Activated CD8-positive, alpha-beta memory T cell treated with anti-CD3 and anti-CD28 coated beads for 24 hours (primary cell): ENCODE results near the gene TCIRG1.

Experiments used
- DNase-seq: peaks from one replicate; pipeline ENCODE4 v3.0.0-alpha.2; 2020

The TCIRG1 gene

GRCh38 chr11:68019486-68019885 lies 19.3 kb upstream of the TCIRG1 start:
- DNase-seq, result no peak

- DNase-seq, result no peak
Measured at GRCh38 chr11:68020575-68020974, 18.2 kb upstream of the TCIRG1 start.

GRCh38 chr11:68021167-68021787 lies 17.5 kb upstream of the TCIRG1 start:
- no peak for DNase-seq

- no peak for DNase-seq
Measured at GRCh38 chr11:68022531-68022930, 16.3 kb upstream of the TCIRG1 start.

GRCh38 chr11:68024508-68024907 lies 14.3 kb upstream of the TCIRG1 start:
- DNase-seq, result no peak

GRCh38 chr11:68025047-68025446 lies 13.8 kb upstream of the TCIRG1 start:
- no peak for DNase-seq

- DNase-seq, result no peak
Measured at GRCh38 chr11:68026391-68027105, 12.3 kb upstream of the TCIRG1 start.

- DNase-seq, result no peak
Measured at GRCh38 chr11:68027667-68028066, 11.2 kb upstream of the TCIRG1 start.

- no peak for DNase-seq
Measured at GRCh38 chr11:68028802-68029545, 9.9 kb upstream of the TCIRG1 start.

- DNase-seq, result peak; percentile 97
Measured at GRCh38 chr11:68030318-68031143, 8.3 kb upstream of the TCIRG1 start, which contains the start of gene NDUFS8. NDUFS8 (plus strand) TSS chr11:68030681; CDS start chr11:68032152, 1,471 bp downstream.

- DNase-seq, result no peak
Measured at GRCh38 chr11:68031144-68031464, 7.7 kb upstream of the TCIRG1 start.

GRCh38 chr11:68032003-68032402 lies 6.8 kb upstream of the TCIRG1 start:
- DNase-seq, result no peak

- no peak for DNase-seq
Measured at GRCh38 chr11:68032997-68033707, 5.7 kb upstream of the TCIRG1 start.

GRCh38 chr11:68033708-68034045 lies 5.1 kb upstream of the TCIRG1 start:
- DNase-seq, result no peak

- no peak for DNase-seq
Measured at GRCh38 chr11:68035266-68035876, 3.5 kb upstream of the TCIRG1 start.

GRCh38 chr11:68036141-68036716 lies 2.6 kb upstream of the TCIRG1 start:
- no peak for DNase-seq

- no peak for DNase-seq
Measured at GRCh38 chr11:68036717-68037239, 2.0 kb upstream of the TCIRG1 start.

- no peak for DNase-seq
Measured at GRCh38 chr11:68037411-68038225, 1.2 kb upstream of the TCIRG1 start.

- DNase-seq, result no peak
Measured at GRCh38 chr11:68038226-68038717, 553 bp upstream of the TCIRG1 start.

GRCh38 chr11:68039526-68040086 lies 781 bp downstream of the TCIRG1 start:
- no peak for DNase-seq
